ENCODE results near the gene EPHA7.

- TF ChIP-seq, protein P1, sequence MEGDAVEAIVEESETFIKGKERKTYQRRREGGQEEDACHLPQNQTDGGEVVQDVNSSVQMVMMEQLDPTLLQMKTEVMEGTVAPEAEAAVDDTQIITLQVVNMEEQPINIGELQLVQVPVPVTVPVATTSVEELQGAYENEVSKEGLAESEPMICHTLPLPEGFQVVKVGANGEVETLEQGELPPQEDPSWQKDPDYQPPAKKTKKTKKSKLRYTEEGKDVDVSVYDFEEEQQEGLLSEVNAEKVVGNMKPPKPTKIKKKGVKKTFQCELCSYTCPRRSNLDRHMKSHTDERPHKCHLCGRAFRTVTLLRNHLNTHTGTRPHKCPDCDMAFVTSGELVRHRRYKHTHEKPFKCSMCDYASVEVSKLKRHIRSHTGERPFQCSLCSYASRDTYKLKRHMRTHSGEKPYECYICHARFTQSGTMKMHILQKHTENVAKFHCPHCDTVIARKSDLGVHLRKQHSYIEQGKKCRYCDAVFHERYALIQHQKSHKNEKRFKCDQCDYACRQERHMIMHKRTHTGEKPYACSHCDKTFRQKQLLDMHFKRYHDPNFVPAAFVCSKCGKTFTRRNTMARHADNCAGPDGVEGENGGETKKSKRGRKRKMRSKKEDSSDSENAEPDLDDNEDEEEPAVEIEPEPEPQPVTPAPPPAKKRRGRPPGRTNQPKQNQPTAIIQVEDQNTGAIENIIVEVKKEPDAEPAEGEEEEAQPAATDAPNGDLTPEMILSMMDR (IDR thresholded peaks at IDR 0.05): no peak
- no peak for TF ChIP-seq POLR2AphosphoS5 (IDR thresholded peaks at IDR 0.05)
Measured at GRCh38 chr6:93235775-93236174, 183.6 kb downstream of the EPHA7 start.
